Activated CD4-positive, alpha-beta T cell treated with anti-CD3 and anti-CD28 coated beads, Interleukin-2, amount 10 ng/mL, durations not matched to agents 7 days and 5 days (primary cell): Measurements from ENCODE around the gene TOB2. TPM values are rescaled to one million over a fixed set of nuclear protein-coding genes. Genes with fewer than 3 reads are reported as not detected.

Source experiments
- CTCF ChIA-PET: fragments of 350-600 bp; sonication (Branson Sonifier 250); formaldehyde crosslinking; loops from one replicate; lab custom pipeline; 2021; ENCODE audit warnings: antibody characterized with exemption; lab: Charles Lee
- POLR2A ChIA-PET: fragments of 350-600 bp; sonication (Branson Sonifier 250); formaldehyde crosslinking; loops from one replicate; lab custom pipeline; 2021; ENCODE audit warnings: antibody characterized with exemption; lab: Charles Lee
- DNase-seq: peaks from one replicate; pipeline ENCODE4 v3.0.0-alpha.2; 2020
- H3K27ac Mint-ChIP-seq: one replicate; pipeline ENCODE4 v1.8.0; 2021; ENCODE audit warnings: mild to moderate bottlenecking, moderate library complexity, mixed read lengths
- H3K27me3 Mint-ChIP-seq: one replicate; pipeline ENCODE4 v1.8.0; 2021; ENCODE audit warnings: mixed read lengths
- H3K36me3 Mint-ChIP-seq: one replicate; pipeline ENCODE4 v1.8.0; 2021; ENCODE audit warnings: low read depth, mixed read lengths
- H3K4me1 Mint-ChIP-seq: one replicate; pipeline ENCODE4 v1.8.0; 2021; ENCODE audit warnings: mixed read lengths
- H3K4me3 Mint-ChIP-seq: one replicate; pipeline ENCODE4 v1.8.0; 2021; ENCODE audit warnings: mild to moderate bottlenecking, moderate library complexity, mixed read lengths
- H3K9me3 Mint-ChIP-seq: one replicate; pipeline ENCODE4 v1.8.0; 2021; ENCODE audit warnings: mixed read lengths
- total RNA-seq, 2 experiments: library from RNA; stranded (reverse); gene quantifications; one replicate each; pipeline ENCODE4 v1.2.3, GENCODE V29; 2021

The TOB2 gene, protein sequence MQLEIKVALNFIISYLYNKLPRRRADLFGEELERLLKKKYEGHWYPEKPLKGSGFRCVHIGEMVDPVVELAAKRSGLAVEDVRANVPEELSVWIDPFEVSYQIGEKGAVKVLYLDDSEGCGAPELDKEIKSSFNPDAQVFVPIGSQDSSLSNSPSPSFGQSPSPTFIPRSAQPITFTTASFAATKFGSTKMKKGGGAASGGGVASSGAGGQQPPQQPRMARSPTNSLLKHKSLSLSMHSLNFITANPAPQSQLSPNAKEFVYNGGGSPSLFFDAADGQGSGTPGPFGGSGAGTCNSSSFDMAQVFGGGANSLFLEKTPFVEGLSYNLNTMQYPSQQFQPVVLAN
- 10 to 100 TPM; 31.4 to 35.1 TPM for total RNA-seq

DNA sequence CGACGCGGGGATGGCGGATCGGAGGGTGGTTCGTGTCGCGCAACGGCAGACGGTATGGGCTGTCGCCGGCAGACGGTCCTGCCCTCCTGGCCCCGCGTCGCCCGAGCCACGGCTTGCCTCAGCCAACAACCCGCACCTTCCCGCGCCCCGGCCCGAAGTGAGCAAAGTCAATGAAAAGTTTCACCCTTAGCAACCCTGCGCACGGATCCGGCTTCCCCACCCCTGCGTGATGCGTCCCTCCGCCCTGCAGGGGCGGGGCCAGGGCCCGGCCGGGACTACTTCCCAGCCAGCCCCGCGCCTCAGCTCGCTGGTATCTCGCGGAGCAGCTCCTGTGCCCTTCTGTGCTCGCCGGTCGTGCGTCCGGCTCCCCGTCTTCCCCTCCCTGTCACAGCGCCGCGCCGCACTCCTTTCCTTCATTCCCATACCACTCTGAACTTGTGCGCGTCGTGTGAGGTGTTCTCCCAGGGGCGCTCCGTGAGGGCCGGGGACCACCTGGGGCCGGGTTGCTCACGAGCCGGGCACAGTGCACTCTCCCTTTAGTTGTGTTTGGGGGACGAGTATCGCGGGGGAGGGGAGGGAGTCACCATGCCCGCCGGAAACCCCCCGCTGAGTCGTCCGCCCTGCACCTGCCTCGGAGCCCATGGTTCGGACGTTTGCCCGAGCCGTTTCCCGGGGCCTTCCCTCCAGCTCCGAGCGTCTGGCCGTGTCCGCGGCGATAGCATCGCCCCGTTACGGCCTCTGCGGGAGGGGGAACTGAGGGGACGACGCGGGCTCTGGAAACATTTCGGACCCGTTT lies at the start of gene TOB2:
Gene TOB2, minus strand, starts transcription at position 163 of the 796 bp plus-strand sequence. CDS start 9,456 bp downstream, outside the sequence.
- peaks cover 27% of the 10 kb centered on the region for H3K4me1 Mint-ChIP-seq
- peak within 1 kb of the TSS; percentile 96 for H3K27ac Mint-ChIP-seq
- peak within 1 kb of the TSS; percentile 82 for H3K4me3 Mint-ChIP-seq
- no peaks in the 10 kb centered on the region for H3K9me3 Mint-ChIP-seq
- ChIA-PET POLR2A (interaction anchor here (0.6 to 2.6 kb wide), 3 partner anchors 21 to 34 kb away, joined by 3 to 10 read pairs (median 4); partner anchors contain the start of genes ACO2 and PHF5A), CTCF (interaction anchor here (0.9 to 1.8 kb wide), 5 partner anchors 10 to 79 kb away, joined by 4 to 9 read pairs (median 4); partner anchors contain the start of genes ACO2 and PHF5A)
- H3K36me3 Mint-ChIP-seq, result peaks cover 14% of the 10 kb centered on the region
- peak; percentile 93 for DNase-seq
- no peaks in the 10 kb centered on the region for H3K27me3 Mint-ChIP-seq

DNA sequence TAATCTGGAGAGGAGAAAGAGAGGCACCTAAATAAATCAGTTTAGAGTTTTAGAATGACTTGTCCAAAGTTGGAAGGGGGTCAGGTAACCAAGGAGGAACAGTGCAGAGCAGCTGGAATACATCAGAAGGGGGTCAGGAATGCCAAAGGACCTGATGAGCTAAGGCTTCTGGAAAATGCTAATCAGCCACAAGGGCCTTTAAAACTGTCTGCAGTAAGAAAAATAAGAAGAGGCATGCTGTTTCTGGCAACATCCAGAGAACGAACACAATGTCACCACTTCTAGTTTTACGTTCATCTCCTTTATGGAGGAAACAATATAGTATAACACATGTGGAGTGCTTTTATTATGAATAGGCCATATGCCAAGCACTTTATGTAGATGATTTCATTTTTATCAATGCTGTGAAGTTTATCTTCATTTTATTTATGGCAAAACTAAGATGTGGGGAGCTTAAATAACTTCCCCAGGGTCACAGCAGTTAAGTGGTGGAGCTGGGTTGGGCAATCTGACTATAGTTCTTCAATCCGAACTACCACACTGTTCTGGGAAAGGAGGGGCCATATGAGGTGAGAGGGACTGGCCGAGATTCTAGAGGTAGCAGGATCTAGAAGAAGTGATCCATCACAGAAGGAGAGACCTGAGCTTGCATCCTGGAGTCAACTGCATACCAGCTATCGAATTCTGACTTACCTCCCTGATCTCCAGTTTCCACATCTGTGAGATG lies 44.9 kb upstream of the TOB2 start:
- ChIA-PET POLR2A (no interaction called here), CTCF (interaction anchor here (0.5 to 2.0 kb wide), 5 partner anchors 10 to 711 kb away, joined by 3 to 5 read pairs (median 4); no protein-coding TSS in a partner anchor)

DNA sequence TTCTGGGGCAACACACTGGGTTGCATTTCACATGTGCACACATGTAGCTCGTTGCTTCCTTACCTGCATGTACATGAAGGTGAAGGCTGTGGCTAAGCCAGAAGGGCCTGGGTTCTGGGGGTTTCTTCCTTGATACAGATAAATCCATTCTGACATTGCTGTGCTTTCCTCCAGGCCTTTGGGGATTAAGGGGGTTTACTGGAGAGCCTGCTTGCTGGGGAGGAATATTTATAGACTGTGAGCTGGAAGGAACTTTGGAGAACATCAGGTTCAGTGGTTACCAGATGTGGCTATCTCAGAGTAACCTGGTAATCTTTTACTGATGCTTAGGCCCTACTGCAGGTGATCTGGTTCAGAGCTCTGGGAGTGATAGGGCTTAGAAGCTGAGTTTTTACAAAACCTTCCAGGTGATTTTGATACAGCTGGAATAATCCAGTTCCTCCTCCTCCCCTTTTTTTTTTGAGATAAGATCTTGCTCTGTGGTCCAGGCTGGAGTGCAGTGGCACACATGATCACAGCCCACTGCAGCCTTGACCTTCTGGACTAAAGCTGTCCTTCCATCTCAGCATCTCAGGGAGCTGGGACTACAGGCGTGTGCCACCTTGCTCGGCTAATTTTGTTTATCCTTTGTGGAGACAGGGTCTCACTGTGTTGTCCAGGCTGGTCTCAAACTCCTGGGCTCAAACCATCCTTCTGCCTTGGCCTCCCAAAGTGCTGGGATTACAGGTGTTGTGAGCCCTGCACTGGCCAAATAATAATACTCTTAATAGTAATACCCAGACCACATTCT lies 42.2 kb upstream of the TOB2 start:
- H3K27ac Mint-ChIP-seq, result no peak overlapping the region
- peaks cover 18% of the 10 kb centered on the region for H3K4me1 Mint-ChIP-seq
- no peaks in the 10 kb centered on the region for H3K9me3 Mint-ChIP-seq
- ChIA-PET CTCF (interaction anchor here (0.6 to 1.5 kb wide), 3 partner anchors 20 to 99 kb away, joined by 3 to 4 read pairs (median 3); partner anchors contain the start of genes ACO2 and PHF5A), POLR2A (no interaction called here)
- no peak for DNase-seq
- no peaks in the 10 kb centered on the region for H3K36me3 Mint-ChIP-seq
- no peaks in the 10 kb centered on the region for H3K27me3 Mint-ChIP-seq
- no peak overlapping the region for H3K4me3 Mint-ChIP-seq

More for the DNA sequence above, 44.9 kb upstream of the TOB2 start:
- H3K27ac Mint-ChIP-seq, result no peak overlapping the region
- peaks cover 6% of the 10 kb centered on the region for H3K4me1 Mint-ChIP-seq
- H3K27me3 Mint-ChIP-seq, result no peaks in the 10 kb centered on the region
- H3K9me3 Mint-ChIP-seq, result no peaks in the 10 kb centered on the region
- H3K36me3 Mint-ChIP-seq, result no peaks in the 10 kb centered on the region
- no peak for DNase-seq
- H3K4me3 Mint-ChIP-seq, result no peak overlapping the region

DNA sequence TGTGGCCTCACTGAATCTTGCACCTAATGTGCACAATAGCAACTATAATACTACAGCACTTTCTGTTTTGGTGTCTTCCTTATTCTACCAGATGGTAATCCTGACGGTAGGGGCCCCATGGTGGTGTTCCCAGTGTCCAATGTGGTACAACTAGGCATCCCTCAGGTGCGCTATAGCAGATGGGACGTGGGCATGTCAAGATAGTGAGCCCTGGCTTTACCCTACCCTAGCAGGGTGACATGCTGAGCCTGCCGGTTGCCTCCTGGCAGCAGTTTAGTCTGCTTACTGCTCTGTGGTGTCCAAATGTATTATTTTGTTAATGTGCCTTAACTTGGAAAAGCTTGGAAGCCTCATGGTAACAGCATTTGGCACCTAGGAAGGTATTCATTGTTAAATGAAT lies 41.5 kb upstream of the TOB2 start:
- CTCF ChIA-PET, result interaction anchor here (1.5 kb wide), 1 partner anchor 19 kb away, joined by 4 read pairs; the partner anchor contains the start of genes ACO2 and PHF5A
- POLR2A ChIA-PET, result no interaction called here
- Mint-ChIP-seq H3K9me3 (no peaks in the 10 kb centered on the region), H3K4me3 (no peak overlapping the region), H3K36me3 (no peaks in the 10 kb centered on the region), H3K4me1 (peaks cover 19% of the 10 kb centered on the region), H3K27ac (no peak overlapping the region), H3K27me3 (no peaks in the 10 kb centered on the region)
- no peak for DNase-seq

DNA sequence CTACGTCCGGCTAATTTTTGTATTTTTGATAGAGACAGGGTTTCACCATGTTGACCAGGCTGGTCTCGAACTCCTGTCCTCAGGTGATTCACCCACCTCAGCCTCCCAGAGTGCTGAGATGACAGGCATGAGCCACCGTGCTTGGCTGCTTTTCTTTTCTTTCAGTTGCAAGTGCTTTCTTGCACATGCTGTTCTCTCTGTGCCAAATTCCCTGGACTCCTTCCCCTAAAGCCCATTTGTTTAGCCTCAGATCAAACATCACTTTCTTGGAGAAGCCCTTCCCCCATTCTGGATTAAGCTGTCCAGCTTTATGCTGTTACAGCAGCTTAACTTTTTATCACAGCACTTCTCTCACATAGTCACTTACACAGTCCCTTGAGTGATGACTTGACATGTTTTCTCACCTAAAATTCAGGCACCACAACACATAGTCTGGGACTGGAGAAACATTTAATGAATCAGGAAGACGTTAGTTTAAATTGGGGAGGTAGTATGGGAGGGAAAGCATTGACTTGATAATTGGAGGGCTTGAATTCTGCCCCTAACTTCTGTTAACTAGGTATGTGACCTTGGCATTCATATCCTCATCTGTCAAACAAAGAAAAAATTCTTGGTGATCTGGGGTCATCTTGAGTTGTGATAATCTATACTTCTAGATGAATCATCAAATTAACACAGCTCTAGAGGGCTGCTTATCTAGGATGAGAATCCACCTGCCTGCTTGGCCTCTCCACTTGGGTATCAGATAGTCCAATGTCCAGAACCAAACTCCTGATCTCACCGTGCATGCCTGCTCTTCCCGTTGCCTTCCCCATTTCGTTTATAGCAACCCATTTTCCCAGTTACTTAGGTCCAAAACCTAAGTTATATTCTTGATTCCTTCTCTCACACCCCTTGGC lies 40.7 kb upstream of the TOB2 start:
- Mint-ChIP-seq H3K27me3 (no peaks in the 10 kb centered on the region), H3K9me3 (no peaks in the 10 kb centered on the region), H3K4me3 (no peak overlapping the region), H3K36me3 (no peaks in the 10 kb centered on the region), H3K27ac (no peak overlapping the region), H3K4me1 (peaks cover 22% of the 10 kb centered on the region)
- POLR2A ChIA-PET, result no interaction called here
- CTCF ChIA-PET, result interaction anchor here (1.3 to 1.5 kb wide), 2 partner anchors 19 to 30 kb away, joined by 3 to 4 read pairs; partner anchors contain the start of genes ACO2 and PHF5A
- no peak for DNase-seq

DNA sequence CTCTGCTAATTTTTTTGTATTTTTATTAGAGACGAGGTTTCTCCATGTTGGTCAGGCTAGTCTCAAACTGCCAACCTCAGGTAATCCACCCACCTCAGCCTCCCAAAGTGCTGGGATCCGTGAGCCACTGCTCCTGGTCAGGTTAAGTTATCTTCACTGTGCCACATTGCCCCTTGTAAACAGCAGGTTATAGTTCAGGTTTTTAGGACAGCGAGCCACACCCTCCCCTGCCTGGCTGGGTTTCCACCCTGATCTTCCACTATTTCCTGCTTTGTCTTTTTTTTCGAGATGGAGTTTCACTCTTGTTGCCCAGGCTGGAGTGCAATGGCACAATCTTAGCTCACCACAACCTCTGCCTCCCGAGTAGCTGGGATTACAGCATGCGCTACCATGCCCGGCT lies 38.4 kb upstream of the TOB2 start:
- ChIA-PET POLR2A (no interaction called here), CTCF (no interaction called here)
- no peak overlapping the region for H3K4me3 Mint-ChIP-seq
- no peaks in the 10 kb centered on the region for H3K36me3 Mint-ChIP-seq
- no peak overlapping the region for H3K27ac Mint-ChIP-seq
- no peaks in the 10 kb centered on the region for H3K9me3 Mint-ChIP-seq
- no peak for DNase-seq
- no peaks in the 10 kb centered on the region for H3K27me3 Mint-ChIP-seq
- peaks cover 22% of the 10 kb centered on the region for H3K4me1 Mint-ChIP-seq

DNA sequence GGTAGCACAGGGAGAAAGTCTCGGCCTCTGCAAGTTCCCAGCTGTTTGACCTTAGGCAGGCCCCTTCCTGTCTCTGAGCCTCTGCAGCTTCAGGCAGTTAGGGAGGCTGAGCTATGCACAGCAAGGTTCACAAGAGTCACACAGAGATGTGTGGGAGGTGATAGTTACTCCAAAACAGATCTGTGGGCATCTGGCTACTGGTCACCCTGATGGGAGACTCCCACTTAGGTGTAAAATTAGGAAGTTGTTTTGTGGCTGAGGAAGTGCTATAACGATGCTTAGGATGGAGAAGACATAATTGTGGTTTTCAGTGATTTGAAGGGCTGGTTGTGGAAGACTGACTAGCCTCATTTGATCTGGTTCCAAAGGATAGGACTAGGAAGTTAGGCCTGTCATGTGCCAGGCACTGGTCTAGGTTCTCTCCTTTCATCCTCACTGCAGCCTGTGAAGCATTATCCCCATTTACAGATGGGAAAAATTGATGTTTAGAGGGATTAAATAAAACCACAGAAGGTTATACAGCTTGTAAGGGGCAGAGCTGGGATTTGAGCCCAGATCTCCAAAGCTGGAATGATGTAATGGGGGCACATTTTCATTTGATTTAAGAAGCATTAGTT lies 35.8 kb upstream of the TOB2 start:
- Mint-ChIP-seq H3K27ac (peak overlapping the region; percentile 11), H3K9me3 (no peaks in the 10 kb centered on the region), H3K4me3 (no peak overlapping the region), H3K27me3 (no peaks in the 10 kb centered on the region), H3K36me3 (no peaks in the 10 kb centered on the region), H3K4me1 (peaks cover 20% of the 10 kb centered on the region)
- ChIA-PET POLR2A (interaction anchor here (0.5 kb wide), 1 partner anchor 196 kb away, joined by 3 read pairs; the partner anchor contains the start of gene RANGAP1), CTCF (interaction anchor here (0.6 kb wide), 1 partner anchor 90 kb away, joined by 5 read pairs; no protein-coding TSS in a partner anchor)
- DNase-seq, result no peak

DNA sequence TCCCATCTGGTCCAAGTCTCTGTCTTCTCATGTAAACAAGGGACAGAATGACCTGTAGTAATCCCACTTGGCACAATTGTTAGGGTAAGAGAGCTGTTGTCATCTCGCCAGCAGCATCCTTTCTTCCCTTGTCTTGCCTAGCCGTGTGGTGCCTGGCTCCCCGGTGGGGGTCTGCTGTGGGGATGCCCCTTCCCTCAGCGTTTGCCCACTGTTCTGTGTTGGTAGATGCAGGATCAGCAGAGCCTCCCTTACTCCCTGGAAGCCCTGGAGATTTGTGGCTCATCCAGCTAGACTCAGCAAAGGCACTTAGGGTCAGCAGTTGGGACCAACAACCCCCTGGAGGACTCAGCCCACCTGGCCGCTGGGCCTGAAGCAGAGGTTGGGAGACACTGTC lies 35.3 kb upstream of the TOB2 start:
- Mint-ChIP-seq H3K27me3 (no peaks in the 10 kb centered on the region), H3K4me3 (no peak overlapping the region), H3K9me3 (no peaks in the 10 kb centered on the region), H3K27ac (no peak overlapping the region), H3K4me1 (peaks cover 17% of the 10 kb centered on the region), H3K36me3 (no peaks in the 10 kb centered on the region)
- ChIA-PET POLR2A (interaction anchor here (0.5 kb wide), 1 partner anchor 196 kb away, joined by 3 read pairs; the partner anchor contains the start of gene RANGAP1), CTCF (interaction anchor here (0.6 kb wide), 1 partner anchor 89 kb away, joined by 5 read pairs; no protein-coding TSS in a partner anchor)
- no peak for DNase-seq

DNA sequence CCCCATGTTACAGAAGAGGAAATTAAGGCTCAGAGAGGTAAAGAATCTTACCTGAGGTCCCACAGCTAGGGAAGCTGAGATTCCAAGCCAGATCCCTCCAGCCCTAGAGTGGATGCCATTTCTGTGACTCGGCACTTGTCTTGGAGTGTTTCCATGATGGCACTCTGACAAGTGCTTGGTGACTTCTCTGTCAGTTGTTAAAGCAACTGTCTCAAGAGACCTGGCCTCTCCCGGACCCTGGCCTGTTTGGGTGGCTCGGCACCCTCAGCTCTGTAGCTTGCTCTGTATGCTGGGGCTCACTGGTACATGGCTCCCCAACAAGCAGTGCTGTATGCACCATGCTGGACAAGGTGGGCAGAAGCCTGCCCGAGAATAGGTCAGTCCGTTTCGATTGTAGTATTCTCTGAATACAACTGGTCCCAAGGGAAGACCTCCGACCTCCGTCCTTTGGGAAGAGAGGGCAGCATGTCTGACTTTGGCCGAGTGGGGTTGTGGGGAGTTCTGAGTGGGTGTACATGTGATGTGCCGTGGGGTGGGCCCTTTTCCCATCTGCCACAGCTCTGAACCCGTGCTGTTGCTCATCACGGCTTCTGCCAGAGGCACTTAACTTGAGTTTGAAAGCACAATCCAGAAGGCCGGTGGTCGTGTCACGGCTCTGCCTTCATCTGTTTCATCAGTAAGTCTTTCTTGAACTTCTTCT lies 34.7 kb upstream of the TOB2 start:
- ChIA-PET CTCF (interaction anchor here (0.6 to 1.9 kb wide), 2 partner anchors 16 to 89 kb away, joined by 4 to 5 read pairs; no protein-coding TSS in a partner anchor), POLR2A (no interaction called here)
- no peaks in the 10 kb centered on the region for H3K9me3 Mint-ChIP-seq
- no peaks in the 10 kb centered on the region for H3K27me3 Mint-ChIP-seq
- no peak overlapping the region for H3K27ac Mint-ChIP-seq
- no peaks in the 10 kb centered on the region for H3K36me3 Mint-ChIP-seq
- H3K4me3 Mint-ChIP-seq, result no peak overlapping the region
- DNase-seq, result no peak
- H3K4me1 Mint-ChIP-seq, result peaks cover 17% of the 10 kb centered on the region

DNA sequence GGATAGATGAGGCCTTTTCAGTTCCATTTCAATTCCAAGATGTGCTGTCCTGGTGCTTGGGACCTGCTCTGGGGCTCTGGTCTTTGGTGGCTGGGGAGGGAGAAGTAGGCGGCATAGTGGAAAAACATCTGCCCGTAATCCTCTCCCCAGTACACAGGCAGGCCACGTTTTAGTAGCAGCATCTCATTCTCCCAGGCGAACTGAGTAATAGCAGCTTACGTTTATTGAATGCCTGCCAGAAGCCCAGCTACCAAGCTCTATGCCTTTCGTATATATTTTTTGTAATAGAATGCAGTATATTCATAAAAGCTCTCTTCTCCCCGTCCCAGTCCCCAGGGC lies 33.8 kb upstream of the TOB2 start:
- Mint-ChIP-seq H3K9me3 (no peaks in the 10 kb centered on the region), H3K27me3 (no peaks in the 10 kb centered on the region), H3K4me1 (peaks cover 12% of the 10 kb centered on the region), H3K36me3 (no peaks in the 10 kb centered on the region), H3K4me3 (no peak overlapping the region), H3K27ac (no peak overlapping the region)
- CTCF ChIA-PET, result interaction anchor here (0.7 to 1.9 kb wide), 2 partner anchors 12 to 16 kb away, joined by 4 to 5 read pairs; partner anchors contain the start of gene PHF5A
- no peak for DNase-seq
- POLR2A ChIA-PET, result no interaction called here
